Neural cell (in vitro differentiated cells): ENCODE data around the gene NHLRC4. TPM values are rescaled to one million over a fixed set of nuclear protein-coding genes. Genes with fewer than 3 reads are reported as not detected.

ENCODE experiments used
- H2AFZ ChIP-seq: fragments of 200-600, 300-800 bp; sonication (generic), shearing (Covaris generic); 2 replicates; pipeline ENCODE4 v1.6.0; 2014; ENCODE audit warnings: low read depth, mild to moderate bottlenecking, antibody characterized with exemption, low read length, moderate library complexity
- H3F3A ChIP-seq: fragments of 200-600 bp; shearing (Covaris generic); 2 replicates; pipeline ENCODE4 v1.6.1; 2016; ENCODE audit warnings: mild to moderate bottlenecking, moderate library complexity, mixed read lengths, antibody characterized with exemption, low read length; ENCODE audit not compliant: insufficient read depth, poor library complexity, severe bottlenecking
- H3K27ac ChIP-seq: fragments of 200-600, 300-800 bp; sonication (generic), shearing (Covaris generic); 2 replicates; pipeline ENCODE4 v1.5.1; 2014; ENCODE audit warnings: mild to moderate bottlenecking, low read length, moderate library complexity
- H3K27me3 ChIP-seq: fragments of 300-800, 200-600 bp; sonication (generic), shearing (Covaris generic); 2 replicates; pipeline ENCODE4 v1.6.0; 2014; ENCODE audit warnings: mild to moderate bottlenecking, low read depth, low read length, moderate library complexity; ENCODE audit not compliant: insufficient read depth
- H3K36me3 ChIP-seq: fragments of 300-800, 200-600 bp; sonication (generic), shearing (Covaris generic); 2 replicates; pipeline ENCODE4 v1.5.1; 2014; ENCODE audit warnings: mild to moderate bottlenecking, antibody characterized with exemption, low read length, moderate library complexity; ENCODE audit not compliant: insufficient read depth
- H3K4me2 ChIP-seq: fragments of 300-800, 200-600 bp; sonication (generic), shearing (Covaris generic); 2 replicates; pipeline ENCODE4 v1.6.0; 2014; ENCODE audit warnings: mild to moderate bottlenecking, low read length
- H3K4me3 ChIP-seq: fragments of 300-800, 200-600 bp; sonication (generic), shearing (Covaris generic); 2 replicates; pipeline ENCODE4 v1.5.1; 2014; ENCODE audit warnings: mild to moderate bottlenecking, low read length, moderate library complexity
- H3K79me2 ChIP-seq: fragments of 200-600 bp; shearing (Covaris generic); replicated peaks from 2 replicates; pipeline ENCODE4 v1.6.0; 2014; ENCODE audit warnings: mild to moderate bottlenecking, low read length, moderate library complexity; ENCODE audit not compliant: insufficient read depth
- H3K9ac ChIP-seq: fragments of 300-800, 200-600 bp; sonication (generic), shearing (Covaris generic); 2 replicates; pipeline ENCODE4 v1.6.1; 2016; ENCODE audit warnings: mild to moderate bottlenecking, low read length, mixed read lengths
- H3K9me2 ChIP-seq: fragments of 200-600 bp; shearing (Covaris generic); 2 replicates; pipeline ENCODE4 v1.6.1; 2016; ENCODE audit warnings: mild to moderate bottlenecking, low read length, mixed read lengths; ENCODE audit not compliant: insufficient read depth
- H3K9me3 ChIP-seq: fragments of 200-600, 300-800 bp; sonication (generic), shearing (Covaris generic); 2 replicates; pipeline ENCODE4 v1.6.1; 2016; ENCODE audit warnings: mild to moderate bottlenecking, mixed run types, low read length, moderate library complexity, mixed read lengths
- H4K20me1 ChIP-seq: fragments of 200-600 bp; shearing (Covaris generic); 2 replicates; pipeline ENCODE4 v1.6.1; 2016; ENCODE audit warnings: mild to moderate bottlenecking, mixed run types; ENCODE audit not compliant: insufficient read depth
- CTCF ChIP-seq: fragments of 450-650 bp; IDR thresholded peaks from 2 replicates; pipeline ENCODE4 v1.5.1; 2014; ENCODE audit warnings: antibody characterized with exemption, mild to moderate bottlenecking, moderate library complexity; ENCODE audit not compliant: poor library complexity, severe bottlenecking
- EP300 ChIP-seq: fragments of 450-650 bp; conservative IDR thresholded peaks from 2 replicates; pipeline ENCODE4 v1.6.1; 2014; ENCODE audit warnings: antibody characterized with exemption, mild to moderate bottlenecking, moderate library complexity; ENCODE audit not compliant: poor library complexity, severe bottlenecking
- EZH2 ChIP-seq: fragments of 200-600, 300-800 bp; shearing (Covaris generic), sonication (generic); IDR thresholded peaks from 2 replicates; pipeline ENCODE4 v1.6.1; 2014; ENCODE audit warnings: antibody characterized with exemption, low read length, borderline replicate concordance, mild to moderate bottlenecking; ENCODE audit not compliant: insufficient read depth, poor library complexity, severe bottlenecking
- MXI1 ChIP-seq: fragments of 450-650 bp; conservative IDR thresholded peaks from 2 replicates; pipeline ENCODE4 v1.6.1; 2014; ENCODE audit warnings: antibody characterized with exemption, mild to moderate bottlenecking; ENCODE audit not compliant: poor library complexity, severe bottlenecking
- POLR2AphosphoS5 ChIP-seq: IDR thresholded peaks from 2 replicates; pipeline ENCODE4 v1.6.1; 2012
- RAD21 ChIP-seq: fragments of 450-650 bp; conservative IDR thresholded peaks from 2 replicates; pipeline ENCODE4 v1.6.1; 2014; ENCODE audit warnings: antibody characterized with exemption, mild to moderate bottlenecking, moderate library complexity
- REST ChIP-seq: IDR thresholded peaks from 2 replicates; pipeline ENCODE4 v1.6.1; 2012; ENCODE audit warnings: borderline replicate concordance
- SMC3 ChIP-seq: fragments of 450-650 bp; conservative IDR thresholded peaks from 2 replicates; pipeline ENCODE4 v1.6.1; 2014; ENCODE audit warnings: antibody characterized with exemption, mild to moderate bottlenecking, moderate library complexity; ENCODE audit not compliant: poor library complexity
- TAF1 ChIP-seq: IDR thresholded peaks from 2 replicates; pipeline ENCODE4 v1.6.1; 2012; ENCODE audit warnings: low read depth
- polyA plus RNA-seq: library from polyadenylated mRNA; depleted of rRNA; stranded (reverse); fragments of >200 nt; gene quantifications from 2 replicates; pipeline ENCODE4 v1.2.3, GENCODE V29; 2014

NHLRC4 gene
- polyA plus RNA-seq, 1 donor from 2014 or later, result not detected

- H3K4me2 ChIP-seq, result no peak overlapping the region
- no peaks in the 10 kb centered on the region for H4K20me1 ChIP-seq
- no peak overlapping the region for H3K4me3 ChIP-seq
- no peaks in the 10 kb centered on the region for H3K79me2 ChIP-seq
- no peak overlapping the region for H3K9ac ChIP-seq
- TF ChIP-seq SMC3, result no peak
- no peak for TF ChIP-seq TAF1
- no peak for TF ChIP-seq EP300
- no peak for TF ChIP-seq CTCF
- TF ChIP-seq RAD21, result no peak
- TF ChIP-seq POLR2AphosphoS5, result no peak
- TF ChIP-seq MXI1, result no peak
- TF ChIP-seq EZH2, result no peak
- no peak for TF ChIP-seq REST
- no peaks in the 10 kb centered on the region for H3K9me3 ChIP-seq
- peaks cover 4% of the 10 kb centered on the region for H3K36me3 ChIP-seq
- H3K27me3 ChIP-seq, result no peaks in the 10 kb centered on the region
- no peaks in the 10 kb centered on the region for H3K9me2 ChIP-seq
- H3K27ac ChIP-seq, result no peak overlapping the region
- H3F3A ChIP-seq, result no peaks in the 10 kb centered on the region
- no peak overlapping the region for H2AFZ ChIP-seq
Observed at GRCh38 chr16:519425-519824, 47.4 kb upstream of the NHLRC4 start.

GRCh38 chr16:519841-520687 is 46.7 kb upstream of the NHLRC4 start:
- Histone ChIP-seq H3K36me3 (peaks cover 4% of the 10 kb centered on the region), H3F3A (no peaks in the 10 kb centered on the region), H3K9me2 (no peaks in the 10 kb centered on the region), H3K4me3 (no peak overlapping the region), H3K9ac (no peak overlapping the region), H3K27ac (no peak overlapping the region), H2AFZ (no peak overlapping the region), H3K4me2 (no peak overlapping the region), H4K20me1 (no peaks in the 10 kb centered on the region), H3K27me3 (no peaks in the 10 kb centered on the region), H3K79me2 (no peaks in the 10 kb centered on the region), H3K9me3 (no peaks in the 10 kb centered on the region)
- TF ChIP-seq RAD21 (no peak), POLR2AphosphoS5 (no peak), CTCF (no peak), SMC3 (no peak), EP300 (no peak), TAF1 (no peak), REST (no peak), MXI1 (no peak), EZH2 (no peak)
